ENCODE data around the gene MMD. TPM values are rescaled to one million over a fixed set of nuclear protein-coding genes. Genes with fewer than 3 reads are reported as not detected.

MMD gene
- total and polyA plus RNA-seq, 2 of the 13 experiments (the other 11 are each of a cell fraction or from before 2014, with no cell fraction given) = 121 to 225 TPM

DNA sequence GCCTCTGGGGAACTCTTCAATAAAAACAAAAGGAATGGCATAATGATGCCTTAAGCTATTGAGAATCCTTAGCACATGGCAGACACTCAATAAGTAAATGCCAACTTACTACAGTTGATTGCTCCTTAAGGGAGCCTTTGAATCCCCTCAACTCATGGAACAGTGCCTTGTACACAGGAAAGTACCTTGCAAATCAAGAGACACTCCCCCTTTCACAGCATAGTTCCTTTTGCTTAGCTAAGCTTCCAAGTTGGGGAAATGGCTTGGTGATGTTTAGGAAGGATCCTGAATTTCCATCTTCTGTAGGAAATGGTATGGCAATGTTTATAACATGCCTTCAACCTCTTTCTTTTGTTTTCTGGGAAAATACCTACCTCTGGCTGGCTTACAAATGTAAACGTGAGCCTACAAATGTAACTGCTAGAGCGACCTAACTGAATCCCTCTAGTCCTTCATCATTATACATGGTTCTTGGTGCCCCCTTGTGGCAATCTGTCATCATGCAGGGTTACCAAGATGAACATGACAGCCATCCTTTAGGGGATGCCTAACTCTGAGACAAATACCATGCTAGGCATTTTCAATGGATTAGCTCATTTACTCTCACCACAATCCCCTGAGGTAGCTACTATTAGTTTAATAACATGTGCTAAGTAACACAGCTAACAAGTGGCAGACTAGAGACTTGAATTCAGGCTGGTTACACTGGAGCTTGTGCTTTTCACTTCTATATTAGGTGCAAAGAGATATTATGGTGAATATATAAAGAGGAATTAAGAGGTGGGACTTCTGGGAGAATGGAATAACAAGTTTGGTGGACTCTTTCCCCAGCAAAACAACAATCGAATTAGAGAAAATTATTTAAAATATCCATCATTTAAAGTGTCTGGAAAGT lies 65.0 kb downstream of the MMD start:
- Histone ChIP-seq H3K79me2 (ENCODE audit: insufficient read depth, low read length) (no peaks in the 10 kb centered on the region), H3K9ac (ENCODE audit: insufficient read depth, low read depth, low read length) (no peak overlapping the region), H3K9me3 (ENCODE audit: low read length) (peaks cover 13% of the 10 kb centered on the region), H3K4me3 (replicated peaks in 1 of 3; ENCODE audit: insufficient read depth in 1 of 3, low read depth in 2 of 3, low read length in 3 of 3) (no peak overlapping the region), H3K27ac (ENCODE audit: extremely low read length, insufficient read depth, low read length) (no peak overlapping the region), H3K4me1 (ENCODE audit: insufficient read depth, low read length) (peaks cover 16% of the 10 kb centered on the region), H2AFZ (ENCODE audit: low read length) (peak overlapping the region; percentile 21), H3K36me3 (replicated peaks in 1 of 2; ENCODE audit: control insufficient read depth in 1 of 2, insufficient read depth in 2 of 2, low read length in 2 of 2) (no peaks in the 10 kb centered on the region), H3K27me3 (ENCODE audit: control insufficient read depth in 1 of 2, insufficient read depth in 2 of 2, low read length in 2 of 2) (no peaks in the 10 kb centered on the region), H4K20me1 (ENCODE audit: insufficient read depth, low read length) (no peaks in the 10 kb centered on the region), H3K4me2 (ENCODE audit: low read depth, low read length) (peak overlapping the region; percentile 48)
- peak; percentile 100 for ATAC-seq
- peak; percentile 85 for FAIRE-seq
- CTCF ChIA-PET (ENCODE audit: low intra/inter-chr PET ratio, low total read pairs) = interaction anchor here (1.3 to 3.0 kb wide), 5 partner anchors 8 to 364 kb away, joined by 3 to 28 read pairs (median 6); no protein-coding TSS in a partner anchor
- DNase-seq (ENCODE audit: low spot score) = peak; percentile 87
- intact Hi-C loops (cut with micrococcal nuclease; ENCODE audit: unreplicated experiment) (loop anchor here (1.0 to 10.0 kb wide), 4 partner anchors 158 to 452 kb away; partner anchors contain the start of gene TOM1L1), in situ Hi-C loops (cut with HindIII; ENCODE audit: extremely low pct_ligation_motif_present, low pct_unique_long_range_greater_than_20kb) (loop anchor here (5.0 to 10.0 kb wide), 3 partner anchors 156 to 364 kb away; partner anchors contain the start of gene SMIM36)
- POLR2A ChIA-PET = interaction anchor here (0.8 to 1.3 kb wide), 3 partner anchors 54 to 365 kb away, joined by 3 to 4 read pairs (median 4); no protein-coding TSS in a partner anchor
- BruUV-seq (replicated peaks) = no TSS peak
- WGBS (ENCODE audit: low lambda C conversion rate) = 7% methylated on average over 3 of the region's 3 CpGs
- TF ChIP-seq ZNF354B (CRISPR knock-in tag; IDR thresholded peaks at IDR 0.05) = 0 out of 2 replicates have a peak, but pooled peaks have one; percentile 50
- TF ChIP-seq SP5 (CRISPR knock-in tag; IDR thresholded peaks at IDR 0.05; ENCODE audit: borderline replicate concordance, low read depth) = no peak
- TF ChIP-seq FOXA3 (CRISPR knock-in tag; IDR thresholded peaks at IDR 0.05) = peak; percentile 64
- TF ChIP-seq RBAK (CRISPR knock-in tag; IDR thresholded peaks at IDR 0.05) = peak; percentile 72; the same call in 1 of the 2 replicates
- TF ChIP-seq, protein P1, sequence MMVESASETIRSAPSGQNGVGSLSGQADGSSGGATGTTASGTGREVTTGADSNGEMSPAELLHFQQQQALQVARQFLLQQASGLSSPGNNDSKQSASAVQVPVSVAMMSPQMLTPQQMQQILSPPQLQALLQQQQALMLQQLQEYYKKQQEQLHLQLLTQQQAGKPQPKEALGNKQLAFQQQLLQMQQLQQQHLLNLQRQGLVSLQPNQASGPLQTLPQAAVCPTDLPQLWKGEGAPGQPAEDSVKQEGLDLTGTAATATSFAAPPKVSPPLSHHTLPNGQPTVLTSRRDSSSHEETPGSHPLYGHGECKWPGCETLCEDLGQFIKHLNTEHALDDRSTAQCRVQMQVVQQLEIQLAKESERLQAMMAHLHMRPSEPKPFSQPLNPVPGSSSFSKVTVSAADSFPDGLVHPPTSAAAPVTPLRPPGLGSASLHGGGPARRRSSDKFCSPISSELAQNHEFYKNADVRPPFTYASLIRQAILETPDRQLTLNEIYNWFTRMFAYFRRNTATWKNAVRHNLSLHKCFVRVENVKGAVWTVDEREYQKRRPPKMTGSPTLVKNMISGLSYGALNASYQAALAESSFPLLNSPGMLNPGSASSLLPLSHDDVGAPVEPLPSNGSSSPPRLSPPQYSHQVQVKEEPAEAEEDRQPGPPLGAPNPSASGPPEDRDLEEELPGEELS (CRISPR knock-in tag; IDR thresholded peaks at IDR 0.05) = 0 out of 2 replicates have a peak, but pooled peaks have one; percentile 27
- TF ChIP-seq ZNF12 (CRISPR knock-in tag; IDR thresholded peaks at IDR 0.05) = 0 out of 2 replicates have a peak, but pooled peaks have one; percentile 31
- TF ChIP-seq, protein P2, sequence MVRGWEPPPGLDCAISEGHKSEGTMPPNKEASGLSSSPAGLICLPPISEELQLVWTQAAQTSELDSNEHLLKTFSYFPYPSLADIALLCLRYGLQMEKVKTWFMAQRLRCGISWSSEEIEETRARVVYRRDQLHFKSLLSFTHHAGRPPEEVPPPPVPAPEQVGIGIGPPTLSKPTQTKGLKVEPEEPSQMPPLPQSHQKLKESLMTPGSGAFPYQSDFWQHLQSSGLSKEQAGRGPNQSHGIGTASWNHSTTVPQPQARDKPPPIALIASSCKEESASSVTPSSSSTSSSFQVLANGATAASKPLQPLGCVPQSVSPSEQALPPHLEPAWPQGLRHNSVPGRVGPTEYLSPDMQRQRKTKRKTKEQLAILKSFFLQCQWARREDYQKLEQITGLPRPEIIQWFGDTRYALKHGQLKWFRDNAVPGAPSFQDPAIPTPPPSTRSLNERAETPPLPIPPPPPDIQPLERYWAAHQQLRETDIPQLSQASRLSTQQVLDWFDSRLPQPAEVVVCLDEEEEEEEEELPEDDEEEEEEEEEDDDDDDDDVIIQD (CRISPR knock-in tag; IDR thresholded peaks at IDR 0.05; ENCODE audit: low read depth) = peak; percentile 81
- peak; percentile 65 for TF ChIP-seq XRCC5 (optimal IDR thresholded peaks at IDR 0.05; ENCODE audit: low read length)
- peak; percentile 41; the same call in 1 of the 2 replicates for TF ChIP-seq SAP130 (CRISPR knock-in tag; IDR thresholded peaks at IDR 0.05; ENCODE audit: low read depth)
- TF ChIP-seq ZNF331 (CRISPR knock-in tag; IDR thresholded peaks at IDR 0.05) = 0 out of 2 replicates have a peak, but pooled peaks have one; percentile 34
- 0 out of 2 replicates have a peak, but pooled peaks have one; percentile 29 for TF ChIP-seq CHCHD3 (CRISPR knock-in tag; IDR thresholded peaks at IDR 0.05)
- TF ChIP-seq ZNF784 (CRISPR knock-in tag; IDR thresholded peaks at IDR 0.05; ENCODE audit: borderline replicate concordance) = peak; percentile 48; the same call in 1 of the 2 replicates
- no peak for TF ChIP-seq ZBTB3 (CRISPR knock-in tag; IDR thresholded peaks at IDR 0.05; ENCODE audit: borderline replicate concordance, low read depth)
- TF ChIP-seq MIXL1 (CRISPR knock-in tag; IDR thresholded peaks at IDR 0.05) = peak; percentile 86; the same call in 1 of the 2 replicates
- 0 out of 2 replicates have a peak, but pooled peaks have one; percentile 58 for TF ChIP-seq ZNF792 (CRISPR knock-in tag; IDR thresholded peaks at IDR 0.05)
- peak; percentile 20; the same call in 1 of the 2 replicates for TF ChIP-seq SIX1 (CRISPR knock-in tag; IDR thresholded peaks at IDR 0.05; ENCODE audit: borderline replicate concordance)
- TF ChIP-seq TARDBP (CRISPR knock-in tag; IDR thresholded peaks at IDR 0.05) = 0 out of 2 replicates have a peak, but pooled peaks have one; percentile 41
- no peak for TF ChIP-seq SOX13 (IDR thresholded peaks at IDR 0.05)
- TF ChIP-seq SOX13 (CRISPR knock-in tag; conservative IDR thresholded peaks at IDR 0.05 in 1 of 2, IDR thresholded peaks at IDR 0.05 in 1 of 2) = peak in 1 of 2 experiments; percentile 39; a peak in 1 of 4 replicates
- TF ChIP-seq RXRB (CRISPR knock-in tag; IDR thresholded peaks at IDR 0.05; ENCODE audit: borderline replicate concordance) = peak; percentile 66; the same call in 1 of the 2 replicates
